Small intestine (tissue), 7 donors: ENCODE results near the gene C1QTNF12. TPM values are rescaled to one million over a fixed set of nuclear protein-coding genes. Genes with fewer than 3 reads are reported as not detected.

Source experiments
- DNase-seq, 2 donors: peaks; one replicate each; pipeline versions ENCODE4 v3.0.0 to v3.0.0-alpha.2; 2013
- FAIRE-seq: peaks from 2 replicates; lab custom pipeline; 2012; peaks lifted over from hg19 to GRCh38; lab: Jason Lieb, UNC
- H3K27ac ChIP-seq, 3 donors: one replicate each; pipeline ENCODE4 v1.5.1; 2013; ENCODE audit warnings: low read length in 2 of 3, mild to moderate bottlenecking in 2 of 3, control low read depth in 1 of 3, inconsistent platforms in 1 of 3, low read depth in 1 of 3, moderate library complexity in 1 of 3
- H3K27me3 ChIP-seq, 3 donors: one replicate each; pipeline ENCODE4 v1.6.1; 2013; ENCODE audit warnings: low read length in 3 of 3, inconsistent platforms in 1 of 3; ENCODE audit not compliant: control insufficient read depth in 3 of 3, insufficient read depth in 3 of 3
- H3K36me3 ChIP-seq, 3 donors: one replicate each; pipeline ENCODE4 v1.6.1; 2013; ENCODE audit warnings: low read length in 3 of 3, inconsistent platforms in 1 of 3, low read depth in 1 of 3, mild to moderate bottlenecking in 1 of 3, moderate library complexity in 1 of 3; ENCODE audit not compliant: control insufficient read depth in 3 of 3, insufficient read depth in 2 of 3
- H3K4me1 ChIP-seq, 3 donors: one replicate each; pipeline ENCODE4 v1.6.1; 2013; ENCODE audit warnings: low read length in 2 of 3, inconsistent platforms in 1 of 3, low read depth in 1 of 3, mild to moderate bottlenecking in 1 of 3, moderate library complexity in 1 of 3; ENCODE audit not compliant: control insufficient read depth in 3 of 3, insufficient read depth in 2 of 3
- H3K4me3 ChIP-seq, 3 donors: one replicate each; pipeline ENCODE4 v1.5.1; 2013; ENCODE audit warnings: low read length in 3 of 3, control low read depth in 1 of 3, inconsistent platforms in 1 of 3, low read depth in 1 of 3, mild to moderate bottlenecking in 1 of 3, moderate library complexity in 1 of 3
- H3K9me3 ChIP-seq, 2 donors: one replicate each; pipeline ENCODE4 v1.6.1; 2013; ENCODE audit warnings: low read depth in 1 of 2, low read length in 1 of 2; ENCODE audit not compliant: control insufficient read depth in 2 of 2, insufficient read depth in 1 of 2
- WGBS, 3 donors: extraction: QIAGEN DNeasy Blood & Tissue Kit; methylation state at CpG; one replicate each; pipeline ENCODE4 v1.1.7; 2013; 5-methylcytosine and 5-hydroxymethylcytosine counted together
- polyA plus RNA-seq, 4 donors: library from polyadenylated mRNA; stranded (reverse) in 3 of 4; unstranded in 1 of 4; fragments of 200-250 nt in 3 of 4; fragments of 120-200 nt in 1 of 4; gene quantifications; one replicate each; pipeline versions ENCODE4 v1.2.1 to v1.2.3, GENCODE V29; 2013
- donor health status: healthy with polysubstance abuse.
- donor health status: control.
- donor health status: control.
- donor health status: Bipolar disorder and iron deficiency.
- donor health status: healthy.

C1QTNF12 gene
- polyA plus RNA-seq, 4 donors, result 10.6 to 203 (median 98.5) TPM

- Histone ChIP-seq H3K9me3 (peaks cover 0 to 8% of the 10 kb centered on the region in 2 donors), H3K4me3 (peak overlapping the region in 1 of 3 donors; percentile 21), H3K27ac (peak overlapping the region in 1 of 3 donors; percentile 45), H3K36me3 (peaks cover 0 to 41% (median 0%) of the 10 kb centered on the region in 3 donors), H3K27me3 (peaks cover 0 to 35% (median 6%) of the 10 kb centered on the region in 3 donors), H3K4me1 (peaks cover 0 to 42% (median 1%) of the 10 kb centered on the region in 3 donors)
- DNase-seq (peak; percentile 34 to 85), FAIRE-seq (no peak)
- 8 to 42% (median 28%) methylated on average over 44 to 48 of the region's 48 CpGs for WGBS, 3 donors
These were observed 8.4 kb downstream of the C1QTNF12 start for GRCh38 chr1:1237874-1238701.

GRCh38 chr1:1236945-1237873, 9.3 kb downstream of the C1QTNF12 start:
- peak overlapping the region in 1 of 3 donors; percentile 45 for H3K27ac ChIP-seq
- H3K4me3 ChIP-seq, result peak overlapping the region in 1 of 3 donors; percentile 21
- peaks cover 0 to 13% of the 10 kb centered on the region in 2 donors for H3K9me3 ChIP-seq
- peaks cover 0 to 34% (median 0%) of the 10 kb centered on the region in 3 donors for H3K36me3 ChIP-seq
- H3K4me1 ChIP-seq, result peaks cover 5 to 45% (median 6%) of the 10 kb centered on the region in 3 donors
- DNase-seq (peak in 1 of 2 donors; percentile 52), FAIRE-seq (no peak)
- H3K27me3 ChIP-seq, result peaks cover 0 to 35% (median 6%) of the 10 kb centered on the region in 3 donors
- 16 to 33% (median 21%) methylated on average over 26 to 34 of the region's 34 CpGs for WGBS, 3 donors

- peaks cover 0 to 35% (median 6%) of the 10 kb centered on the region in 3 donors for H3K27me3 ChIP-seq
- FAIRE-seq (no peak), DNase-seq (peak in 1 of 2 donors; percentile 48)
- peaks cover 0 to 29% (median 0%) of the 10 kb centered on the region in 3 donors for H3K36me3 ChIP-seq
- peak overlapping the region in 1 of 3 donors; percentile 45 for H3K27ac ChIP-seq
- H3K4me3 ChIP-seq, result no peak overlapping the region
- peaks cover 5 to 45% (median 6%) of the 10 kb centered on the region in 3 donors for H3K4me1 ChIP-seq
- peaks cover 0 to 13% of the 10 kb centered on the region in 2 donors for H3K9me3 ChIP-seq
- WGBS, 3 donors, result 21 to 71% (median 58%) methylated on average over 18 to 22 of the region's 22 CpGs
These were observed 10.3 kb downstream of the C1QTNF12 start for GRCh38 chr1:1236176-1236763.

- Histone ChIP-seq H3K4me1 (peaks cover 5 to 46% (median 6%) of the 10 kb centered on the region in 3 donors), H3K36me3 (peaks cover 0 to 30% (median 0%) of the 10 kb centered on the region in 3 donors), H3K27ac (no peak overlapping the region), H3K4me3 (no peak overlapping the region), H3K9me3 (peaks cover 0 to 13% of the 10 kb centered on the region in 2 donors), H3K27me3 (peaks cover 0 to 31% (median 6%) of the 10 kb centered on the region in 3 donors)
- WGBS, 3 donors, result 87 to 88% (median 88%) methylated on average over 25 to 27 of the region's 27 CpGs
- DNase-seq (no peak), FAIRE-seq (no peak)
These were observed 11.3 kb downstream of the C1QTNF12 start for GRCh38 chr1:1235016-1235744.

- peaks cover 5 to 43% (median 9%) of the 10 kb centered on the region in 3 donors for H3K4me1 ChIP-seq
- H3K4me3 ChIP-seq, result no peak overlapping the region
- H3K27ac ChIP-seq, result no peak overlapping the region
- H3K9me3 ChIP-seq, result peaks cover 0 to 13% of the 10 kb centered on the region in 2 donors
- 94 to 95% (median 94%) methylated on average over 27 to 28 of the region's 28 CpGs for WGBS, 3 donors
- no peak for FAIRE-seq
- peaks cover 0 to 38% (median 0%) of the 10 kb centered on the region in 3 donors for H3K36me3 ChIP-seq
- DNase-seq, result no peak
- H3K27me3 ChIP-seq, result peaks cover 0 to 22% (median 6%) of the 10 kb centered on the region in 3 donors
These were observed 12.2 kb downstream of the C1QTNF12 start for GRCh38 chr1:1234180-1234808.

- H3K27ac ChIP-seq, result no peak overlapping the region
- DNase-seq (no peak), FAIRE-seq (no peak)
- WGBS, 3 donors, result 95 to 96% (median 95%) methylated on average over 15 of the region's 15 CpGs
- peaks cover 0 to 13% of the 10 kb centered on the region in 2 donors for H3K9me3 ChIP-seq
- H3K4me3 ChIP-seq, result no peak overlapping the region
- H3K4me1 ChIP-seq, result peaks cover 5 to 37% (median 9%) of the 10 kb centered on the region in 3 donors
- peaks cover 0 to 15% (median 6%) of the 10 kb centered on the region in 3 donors for H3K27me3 ChIP-seq
- peaks cover 0 to 46% (median 2%) of the 10 kb centered on the region in 3 donors for H3K36me3 ChIP-seq
These were observed 13.0 kb downstream of the C1QTNF12 start for GRCh38 chr1:1233567-1233892.
